Measurements from ENCODE around the gene PGBD2.

DNA sequence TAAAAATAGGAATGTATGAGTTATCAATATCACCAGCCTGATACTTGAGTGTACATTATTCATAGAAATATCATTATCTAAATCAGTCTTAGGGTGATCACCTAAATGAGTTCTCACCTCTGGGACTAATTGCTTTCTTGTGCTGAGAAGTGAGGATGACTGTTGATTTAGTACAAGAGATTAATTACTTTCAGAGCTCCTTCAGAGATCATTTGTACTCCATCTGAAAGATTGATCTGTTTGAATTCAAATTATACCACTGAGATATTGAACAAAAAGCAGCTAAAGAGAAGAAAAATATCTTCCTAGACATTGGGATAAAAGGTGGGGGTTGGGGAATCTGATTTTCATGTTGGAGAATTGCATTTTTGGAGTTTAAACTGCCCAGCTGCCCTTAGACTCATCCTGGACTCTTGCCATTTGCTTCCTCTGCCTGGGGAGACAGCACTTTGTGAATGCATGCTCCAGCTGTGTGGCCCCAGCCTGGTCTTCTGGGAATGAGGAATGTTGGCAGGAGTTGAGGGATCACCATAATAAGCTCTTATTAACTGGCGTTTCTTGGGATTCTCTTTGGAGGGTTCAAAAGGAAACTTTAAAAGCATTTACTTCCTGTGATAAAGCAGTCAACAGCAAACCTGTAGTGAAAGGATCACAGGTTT is 19.7 kb upstream of the PGBD2 start:
- TF ChIP-seq EZH2 (IDR thresholded peaks at IDR 0.05; ENCODE audit: borderline replicate concordance, low read depth, low read length, poor library complexity, severe bottlenecking), result no peak
- TF ChIP-seq, protein P1, sequence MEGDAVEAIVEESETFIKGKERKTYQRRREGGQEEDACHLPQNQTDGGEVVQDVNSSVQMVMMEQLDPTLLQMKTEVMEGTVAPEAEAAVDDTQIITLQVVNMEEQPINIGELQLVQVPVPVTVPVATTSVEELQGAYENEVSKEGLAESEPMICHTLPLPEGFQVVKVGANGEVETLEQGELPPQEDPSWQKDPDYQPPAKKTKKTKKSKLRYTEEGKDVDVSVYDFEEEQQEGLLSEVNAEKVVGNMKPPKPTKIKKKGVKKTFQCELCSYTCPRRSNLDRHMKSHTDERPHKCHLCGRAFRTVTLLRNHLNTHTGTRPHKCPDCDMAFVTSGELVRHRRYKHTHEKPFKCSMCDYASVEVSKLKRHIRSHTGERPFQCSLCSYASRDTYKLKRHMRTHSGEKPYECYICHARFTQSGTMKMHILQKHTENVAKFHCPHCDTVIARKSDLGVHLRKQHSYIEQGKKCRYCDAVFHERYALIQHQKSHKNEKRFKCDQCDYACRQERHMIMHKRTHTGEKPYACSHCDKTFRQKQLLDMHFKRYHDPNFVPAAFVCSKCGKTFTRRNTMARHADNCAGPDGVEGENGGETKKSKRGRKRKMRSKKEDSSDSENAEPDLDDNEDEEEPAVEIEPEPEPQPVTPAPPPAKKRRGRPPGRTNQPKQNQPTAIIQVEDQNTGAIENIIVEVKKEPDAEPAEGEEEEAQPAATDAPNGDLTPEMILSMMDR (conservative IDR thresholded peaks at IDR 0.05; ENCODE audit: low read depth, low read length), result no peak
